HG03108 (cell line): ENCODE data around the gene SPIRE2.
"Not testable (repeated sequence)": the region's sequence is repeated elsewhere in the genome, so short reads cannot be mapped to it uniquely, and the experiment has no call there.

Experiments used
- ATAC-seq: cut with Tn5 transposase; IDR thresholded peaks from one replicate; pipeline ENCODE4 v1.9.1; 2021; ENCODE audit warnings: moderate library complexity; ENCODE audit not compliant: unreplicated experiment

Gene SPIRE2

DNA sequence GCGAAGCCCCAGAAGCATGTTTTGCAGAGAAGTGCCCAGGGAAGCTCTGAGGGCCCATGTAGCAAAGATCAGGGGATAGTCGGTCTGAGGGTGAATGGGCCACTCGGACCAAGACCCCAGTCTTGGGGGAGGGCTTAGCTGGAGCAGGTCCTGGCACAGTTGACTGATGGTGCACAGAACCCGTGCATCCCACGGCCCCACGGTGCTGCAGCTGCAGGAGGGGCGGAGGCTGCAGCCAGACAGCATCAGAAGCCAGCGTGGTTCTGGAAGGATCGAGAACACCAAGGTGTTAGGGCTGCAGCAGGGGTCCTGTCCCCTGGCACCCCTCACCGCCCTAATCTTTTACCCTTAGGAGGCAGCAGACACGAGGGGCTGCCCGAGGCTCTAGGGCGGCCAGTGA lies 83.9 kb downstream of the SPIRE2 start:
- no peak for ATAC-seq

DNA sequence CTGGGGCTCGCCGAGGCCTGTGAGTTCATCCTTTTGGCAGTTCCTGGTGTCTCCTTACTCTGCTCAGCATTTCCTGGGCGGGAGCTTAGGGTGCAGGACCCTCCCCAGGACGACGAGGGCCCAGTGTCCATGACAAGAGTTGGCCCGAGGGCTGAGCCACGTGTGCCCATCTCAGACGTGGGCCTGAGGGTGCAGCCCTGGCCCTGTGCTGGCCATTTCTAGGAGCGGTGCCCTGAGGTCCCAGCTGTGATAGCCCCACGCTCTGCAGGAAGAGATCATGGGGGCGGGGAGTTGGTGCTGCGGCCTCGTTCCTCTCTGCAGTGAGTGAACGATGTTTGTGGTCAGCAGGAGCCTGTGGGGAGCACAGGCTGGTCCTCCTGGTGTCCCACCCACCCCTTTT lies 84.4 kb downstream of the SPIRE2 start:
- no peak for ATAC-seq

DNA sequence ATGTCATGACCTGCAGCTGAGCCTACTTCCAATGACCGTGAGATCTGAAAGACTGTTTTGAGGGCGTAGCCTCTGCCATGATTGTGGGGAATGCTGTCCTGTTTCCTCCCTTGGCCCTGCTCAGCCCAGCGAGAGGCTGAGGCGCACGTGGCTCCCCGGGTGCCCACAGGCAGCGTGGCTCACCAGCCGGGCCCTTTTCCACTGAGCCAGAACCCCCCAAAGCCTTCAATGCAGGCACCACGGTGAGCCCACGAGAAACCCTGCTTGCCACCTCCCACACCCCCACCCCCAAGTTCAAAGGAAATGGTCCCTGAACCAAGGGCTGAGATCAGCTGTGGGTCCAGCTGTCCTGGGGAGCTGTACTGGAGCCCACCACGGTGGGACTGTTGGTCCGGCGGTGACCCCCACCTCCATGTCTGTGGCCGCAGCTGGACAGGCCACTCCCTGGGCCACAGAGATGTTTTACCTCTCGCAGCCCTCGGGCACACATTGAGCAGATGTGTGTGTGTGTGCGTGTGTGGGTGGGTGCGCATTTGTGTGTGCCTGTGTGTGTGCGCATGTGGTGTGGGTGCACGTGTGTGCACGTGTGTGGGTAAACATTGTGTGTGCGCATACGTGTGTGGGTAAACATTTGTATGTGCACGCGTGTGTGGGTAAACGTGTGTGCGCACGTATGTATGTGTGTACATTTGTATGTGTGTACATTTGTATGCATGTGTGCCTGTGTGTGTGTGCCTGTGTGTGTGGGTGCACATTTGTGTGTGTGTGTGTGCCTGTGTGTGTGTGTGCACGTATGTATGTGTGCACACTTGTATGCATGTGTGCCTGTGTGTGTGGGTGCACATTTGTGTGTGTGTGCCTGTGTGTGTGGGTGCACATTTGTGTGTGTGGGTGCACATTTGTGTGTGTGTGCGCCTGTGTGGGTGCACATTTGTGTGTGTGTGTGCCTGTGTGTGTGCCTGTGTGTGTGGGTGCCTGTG lies 85.4 kb downstream of the SPIRE2 start:
- no peak for ATAC-seq

- not testable (repeated sequence) for ATAC-seq
Observed at GRCh38 chr16:89914642-89915285, 86.5 kb downstream of the SPIRE2 start.

- ATAC-seq: no peak
Observed at GRCh38 chr16:89915303-89916232, 87.3 kb downstream of the SPIRE2 start.

DNA sequence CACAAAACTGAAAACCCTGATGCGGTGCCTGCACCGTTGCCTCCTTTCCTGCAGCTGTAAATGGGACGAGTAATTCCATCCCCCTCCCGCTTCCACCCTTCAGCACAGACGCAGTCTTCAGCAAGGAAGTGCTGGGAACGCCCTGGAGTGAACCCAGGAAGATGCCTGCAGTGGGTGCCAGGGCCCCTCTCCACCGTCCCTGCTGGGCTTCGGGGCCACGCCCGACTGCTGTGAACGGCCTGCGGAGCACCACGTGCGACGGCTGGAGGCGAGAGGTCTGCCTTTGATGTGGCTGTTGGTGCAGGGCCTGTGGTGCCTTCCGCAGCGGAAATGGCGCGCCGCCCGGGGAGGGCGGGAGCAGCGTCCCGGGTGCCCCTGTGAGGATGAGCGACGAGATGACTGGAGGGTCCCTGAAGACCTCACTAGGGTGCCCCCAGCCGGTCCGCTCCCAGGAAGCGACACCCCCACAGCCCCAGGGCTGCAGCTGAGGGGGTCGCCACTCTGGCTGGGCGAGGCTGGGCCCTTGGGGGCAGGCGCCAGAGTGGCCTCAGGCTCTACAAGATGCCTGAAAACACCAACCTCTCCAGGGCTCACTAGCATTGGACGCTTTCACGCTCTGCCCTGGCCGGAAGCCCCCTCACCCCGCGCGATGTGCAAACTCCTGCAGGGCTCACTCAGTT lies 89.6 kb downstream of the SPIRE2 start:
- ATAC-seq: peak; percentile 88

DNA sequence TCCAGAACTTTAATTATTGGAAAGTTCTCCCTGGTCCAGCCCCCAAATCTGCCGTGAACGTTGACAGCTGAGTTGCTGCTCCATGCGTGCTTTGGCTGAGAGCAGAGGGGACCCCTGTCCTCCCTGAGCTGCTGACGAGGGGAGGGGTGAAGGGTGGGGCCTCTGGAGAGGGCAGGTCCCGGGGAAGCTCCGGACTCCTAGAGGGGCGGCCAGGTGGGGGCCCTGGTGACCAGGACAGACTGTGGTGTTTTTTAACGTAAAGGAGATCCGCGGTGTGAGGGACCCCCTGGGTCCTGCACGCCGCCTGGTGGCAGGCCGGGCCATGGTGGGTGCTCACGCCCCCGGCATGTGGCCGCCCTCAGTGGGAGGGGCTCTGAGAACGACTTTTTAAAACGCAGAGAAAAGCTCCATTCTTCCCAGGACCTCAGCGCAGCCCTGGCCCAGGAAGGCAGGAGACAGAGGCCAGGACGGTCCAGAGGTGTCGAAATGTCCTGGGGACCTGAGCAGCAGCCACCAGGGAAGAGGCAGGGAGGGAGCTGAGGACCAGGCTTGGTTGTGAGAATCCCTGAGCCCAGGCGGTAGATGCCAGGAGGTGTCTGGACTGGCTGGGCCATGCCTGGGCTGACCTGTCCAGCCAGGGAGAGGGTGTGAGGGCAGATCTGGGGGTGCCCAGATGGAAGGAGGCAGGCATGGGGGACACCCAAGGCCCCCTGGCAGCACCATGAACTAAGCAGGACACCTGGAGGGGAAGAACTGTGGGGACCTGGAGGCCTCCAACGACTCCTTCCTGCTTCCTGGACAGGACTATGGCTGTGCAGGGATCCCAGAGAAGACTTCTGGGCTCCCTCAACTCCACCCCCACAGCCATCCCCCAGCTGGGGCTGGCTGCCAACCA lies 90.4 kb downstream of the SPIRE2 start, which contains the start of gene MC1R:
MC1R (plus strand) TSS at position 410 of the 895 bp plus-strand sequence; CDS start at position 807, 397 bp downstream.
- peak; percentile 8 for ATAC-seq

DNA sequence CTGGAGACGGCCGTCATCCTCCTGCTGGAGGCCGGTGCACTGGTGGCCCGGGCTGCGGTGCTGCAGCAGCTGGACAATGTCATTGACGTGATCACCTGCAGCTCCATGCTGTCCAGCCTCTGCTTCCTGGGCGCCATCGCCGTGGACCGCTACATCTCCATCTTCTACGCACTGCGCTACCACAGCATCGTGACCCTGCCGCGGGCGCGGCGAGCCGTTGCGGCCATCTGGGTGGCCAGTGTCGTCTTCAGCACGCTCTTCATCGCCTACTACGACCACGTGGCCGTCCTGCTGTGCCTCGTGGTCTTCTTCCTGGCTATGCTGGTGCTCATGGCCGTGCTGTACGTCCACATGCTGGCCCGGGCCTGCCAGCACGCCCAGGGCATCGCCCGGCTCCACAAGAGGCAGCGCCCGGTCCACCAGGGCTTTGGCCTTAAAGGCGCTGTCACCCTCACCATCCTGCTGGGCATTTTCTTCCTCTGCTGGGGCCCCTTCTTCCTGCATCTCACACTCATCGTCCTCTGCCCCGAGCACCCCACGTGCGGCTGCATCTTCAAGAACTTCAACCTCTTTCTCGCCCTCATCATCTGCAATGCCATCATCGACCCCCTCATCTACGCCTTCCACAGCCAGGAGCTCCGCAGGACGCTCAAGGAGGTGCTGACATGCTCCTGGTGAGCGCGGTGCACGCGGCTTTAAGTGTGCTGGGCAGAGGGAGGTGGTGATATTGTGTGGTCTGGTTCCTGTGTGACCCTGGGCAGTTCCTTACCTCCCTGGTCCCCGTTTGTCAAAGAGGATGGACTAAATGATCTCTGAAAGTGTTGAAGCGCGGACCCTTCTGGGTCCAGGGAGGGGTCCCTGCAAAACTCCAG lies 91.5 kb downstream of the SPIRE2 start:
- ATAC-seq: no peak

DNA sequence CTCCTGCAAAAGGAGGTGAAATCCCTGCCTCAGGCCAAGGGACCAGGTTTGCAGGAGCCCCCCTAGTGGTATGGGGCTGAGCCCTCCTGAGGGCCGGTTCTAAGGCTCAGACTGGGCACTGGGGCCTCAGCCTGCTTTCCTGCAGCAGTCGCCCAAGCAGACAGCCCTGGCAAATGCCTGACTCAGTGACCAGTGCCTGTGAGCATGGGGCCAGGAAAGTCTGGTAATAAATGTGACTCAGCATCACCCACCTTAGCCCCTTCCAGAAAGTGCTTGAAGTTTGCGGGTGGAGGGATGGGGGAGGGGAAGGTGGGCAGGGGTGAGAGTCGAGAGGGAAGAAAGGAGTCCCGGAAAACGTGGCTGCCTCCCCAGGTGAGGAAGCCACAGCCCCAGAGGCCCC lies 92.4 kb downstream of the SPIRE2 start:
- no peak for ATAC-seq
